T-cell (primary cell): ENCODE results near the gene ANO2. TPM values are rescaled to one million over a fixed set of nuclear protein-coding genes. Genes with fewer than 3 reads are reported as not detected.
A peak's percentile ranks its signal among the peaks of the same experiment; 100 is the strongest.

ENCODE experiments used
- ATAC-seq, 4 experiments: fragments of 200-7000 bp in 3 of 4; fragments of 150-1000 bp in 1 of 4; cut with Tn5 transposase; replicated peaks in 1 of 4; 1 replicate in 3 of 4; 2 replicates in 1 of 4; pipeline ENCODE4 v1.10.0; 2021; ENCODE audit warnings: moderate library complexity in 3 of 4, mild to moderate bottlenecking in 2 of 4, moderate number of reproducible peaks in 1 of 4
- CTCF ChIA-PET, 2 donors: fragments of 300-600 bp; sonication (Branson Sonifier 250); formaldehyde crosslinking; loops; one replicate each; lab custom pipeline; 2022; ENCODE audit warnings: antibody characterized with exemption in 2 of 2; lab: Charles Lee
- POLR2A ChIA-PET, 2 donors: fragments of 300-600 bp; sonication (Branson Sonifier 250); formaldehyde crosslinking; loops; one replicate each; lab custom pipeline; 2022; ENCODE audit warnings: antibody characterized with exemption in 2 of 2; lab: Charles Lee
- DNase-seq, 35 experiments: peaks; one replicate each; pipeline versions ENCODE4 v3.0.0 to v3.0.0-alpha.2; 2013 to 2023
- H3K27ac ChIP-seq: one replicate; pipeline ENCODE4 v1.5.1; 2013; ENCODE audit warnings: low read length
- H3K27me3 ChIP-seq, 2 experiments: replicated peaks in 1 of 2; 1 replicate in 1 of 2; 2 replicates in 1 of 2; pipeline versions ENCODE4 v1.6.1 to v1.7.0; 2013; ENCODE audit warnings: low read length in 1 of 2, mixed read lengths in 1 of 2; ENCODE audit not compliant: control insufficient read depth in 2 of 2, insufficient read depth in 2 of 2; ENCODE audit errors: extremely low read depth in 1 of 2
- H3K36me3 ChIP-seq, 2 donors: 1 replicate in 1 of 2; 2 replicates in 1 of 2; pipeline versions ENCODE4 v1.6.1 to v1.7.0; 2013; ENCODE audit warnings: low read length in 1 of 2; ENCODE audit not compliant: control insufficient read depth in 2 of 2, insufficient read depth in 1 of 2; ENCODE audit errors: extremely low read depth in 1 of 2
- H3K4me1 ChIP-seq, 2 experiments: 1 replicate in 1 of 2; 2 replicates in 1 of 2; pipeline versions ENCODE4 v1.6.1 to v1.7.0; 2013; ENCODE audit warnings: low read length in 2 of 2, mixed read lengths in 1 of 2; ENCODE audit not compliant: insufficient read depth in 2 of 2, control insufficient read depth in 1 of 2; ENCODE audit errors: extremely low read depth in 1 of 2
- H3K4me3 ChIP-seq, 2 donors: 1 replicate in 1 of 2; 2 replicates in 1 of 2; pipeline versions ENCODE4 v1.5.1 to v1.7.0; 2013; ENCODE audit warnings: mild to moderate bottlenecking in 2 of 2, low read length in 1 of 2, moderate library complexity in 1 of 2; ENCODE audit not compliant: control insufficient read depth in 1 of 2; ENCODE audit errors: extremely low read depth in 1 of 2
- H3K9me3 ChIP-seq: 2 replicates; pipeline ENCODE4 v1.7.0; 2013
- H3K27ac Mint-ChIP-seq, 2 donors: one replicate each; pipeline ENCODE4 v1.8.0; 2020 to 2021; ENCODE audit warnings: mild to moderate bottlenecking in 2 of 2, mixed read lengths in 2 of 2
- H3K27me3 Mint-ChIP-seq, 2 donors: one replicate each; pipeline ENCODE4 v1.8.0; 2021 to 2022; ENCODE audit warnings: mixed read lengths in 2 of 2
- H3K36me3 Mint-ChIP-seq: one replicate; pipeline ENCODE4 v1.8.0; 2021; ENCODE audit warnings: mixed read lengths
- H3K4me1 Mint-ChIP-seq, 3 donors: one replicate each; pipeline ENCODE4 v1.8.0; 2020 to 2022; ENCODE audit warnings: mixed read lengths in 3 of 3, mild to moderate bottlenecking in 1 of 3
- H3K4me3 Mint-ChIP-seq, 3 donors: one replicate each; pipeline ENCODE4 v1.8.0; 2020 to 2022; ENCODE audit warnings: mild to moderate bottlenecking in 3 of 3, mixed read lengths in 3 of 3, moderate library complexity in 3 of 3
- H3K9me3 Mint-ChIP-seq, 3 donors: one replicate each; pipeline ENCODE4 v1.8.0; 2020 to 2022; ENCODE audit warnings: mixed read lengths in 3 of 3
- WGBS: methylation state at CpG from one replicate; pipeline ENCODE4 v1.1.5; 2013; ENCODE audit warnings: missing lambda C conversion rate; ENCODE audit not compliant: insufficient coverage; 5-methylcytosine and 5-hydroxymethylcytosine counted together
- total RNA-seq, 35 experiments: library from RNA in 6 of 35; stranded (reverse) in 6 of 35; fragments of 120-200 nt in 1 of 35; gene quantifications; one replicate each; pipeline versions ENCODE4 v1.2.1 to v1.2.4 and lab custom pipeline; 2013 to 2026

Gene ANO2
- total RNA-seq, 5 donors from 2014 or later (not counting 1 experiment from before 2014, with no cell fraction given): not detected

DNA sequence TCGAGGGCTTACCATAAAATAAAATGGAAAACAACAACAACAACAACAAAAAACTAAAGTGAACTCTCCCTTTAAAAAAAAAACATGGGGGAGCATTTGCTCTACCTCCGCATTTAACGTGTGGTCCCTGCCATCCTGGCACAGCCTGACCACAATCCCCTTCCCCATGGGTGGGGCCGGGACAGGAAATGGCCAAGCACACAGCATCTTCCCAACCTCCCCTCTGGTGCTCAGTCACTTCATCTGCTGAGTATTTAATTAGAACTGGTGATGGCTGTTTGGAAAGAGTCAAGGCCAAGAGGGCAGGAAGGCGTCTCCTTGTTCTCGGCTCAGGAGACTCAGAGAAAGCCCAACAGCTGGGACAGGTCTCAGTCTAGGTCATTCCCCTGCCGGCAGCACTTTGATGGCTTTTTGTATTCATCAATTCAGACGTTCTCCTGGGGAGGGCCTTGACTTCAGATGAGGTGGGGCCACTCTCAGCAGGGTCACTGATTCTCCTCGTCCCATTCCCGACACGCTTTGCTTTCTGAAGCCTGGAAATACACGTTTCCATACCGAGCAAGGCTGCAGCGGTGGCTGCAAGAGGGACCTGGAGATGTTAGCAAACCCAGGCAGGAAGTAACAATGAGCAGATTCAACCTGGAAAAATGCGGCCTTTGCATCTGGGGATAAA, 44.4 kb downstream of the ANO2 start:
- H3K9me3 Mint-ChIP-seq: no peaks in the 10 kb centered on the region
- CTCF ChIA-PET: no interaction called here

DNA sequence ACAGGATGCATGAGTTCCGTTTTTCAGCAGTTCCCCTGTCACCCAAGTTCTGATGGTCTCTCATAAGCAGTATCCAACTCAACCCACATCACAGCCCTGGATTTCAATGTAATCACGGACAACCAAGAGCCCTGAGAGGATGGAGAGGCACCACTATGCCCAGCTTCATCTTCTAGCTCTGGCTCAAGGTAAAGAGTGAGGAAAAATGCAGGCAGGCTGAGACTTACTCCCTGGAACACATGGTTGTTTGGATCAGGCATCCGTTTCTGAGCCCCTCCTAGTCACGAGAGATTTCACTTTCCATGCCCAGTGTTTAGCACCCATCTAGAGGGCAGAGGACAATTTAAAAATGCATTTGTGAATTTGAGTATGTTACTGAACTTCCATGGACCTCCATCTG, 45.0 kb downstream of the ANO2 start:
- Mint-ChIP-seq H3K27me3 (peaks cover 29 to 41% of the 10 kb centered on the region in 2 donors), H3K9me3 (no peaks in the 10 kb centered on the region), H3K4me1 (no peaks in the 10 kb centered on the region), H3K27ac (no peak overlapping the region), H3K36me3 (no peaks in the 10 kb centered on the region), H3K4me3 (no peak overlapping the region)
- no peaks in the 10 kb centered on the region for H3K36me3 ChIP-seq
- H3K4me3 ChIP-seq: no peak overlapping the region
- ChIA-PET POLR2A (no interaction called here), CTCF (no interaction called here)
- DNase-seq (no peak), ATAC-seq (no peak)
- H3K9me3 ChIP-seq: no peaks in the 10 kb centered on the region
- WGBS: no CpG with 5 or more reads among the region's 4 CpGs
- H3K27me3 ChIP-seq: peaks cover 0 to 19% of the 10 kb centered on the region in 2 experiments
- no peak overlapping the region for H3K27ac ChIP-seq
- H3K4me1 ChIP-seq: no peaks in the 10 kb centered on the region

More for the DNA sequence above, 44.4 kb downstream of the ANO2 start:
- H3K36me3 Mint-ChIP-seq: no peaks in the 10 kb centered on the region
- peaks cover 25 to 35% of the 10 kb centered on the region in 2 donors for H3K27me3 Mint-ChIP-seq
- H3K4me3 Mint-ChIP-seq: no peak overlapping the region
- no peak for ATAC-seq
- H3K4me1 Mint-ChIP-seq: no peaks in the 10 kb centered on the region
- Histone ChIP-seq H3K36me3 (no peaks in the 10 kb centered on the region), H3K27me3 (peaks cover 0 to 20% of the 10 kb centered on the region in 2 experiments), H3K27ac (no peak overlapping the region), H3K4me3 (no peak overlapping the region), H3K4me1 (no peaks in the 10 kb centered on the region), H3K9me3 (no peaks in the 10 kb centered on the region)
- no peak for DNase-seq
- WGBS: 77% methylated on average over 11 of the region's 15 CpGs
- POLR2A ChIA-PET: no interaction called here
- no peak overlapping the region for H3K27ac Mint-ChIP-seq

DNA sequence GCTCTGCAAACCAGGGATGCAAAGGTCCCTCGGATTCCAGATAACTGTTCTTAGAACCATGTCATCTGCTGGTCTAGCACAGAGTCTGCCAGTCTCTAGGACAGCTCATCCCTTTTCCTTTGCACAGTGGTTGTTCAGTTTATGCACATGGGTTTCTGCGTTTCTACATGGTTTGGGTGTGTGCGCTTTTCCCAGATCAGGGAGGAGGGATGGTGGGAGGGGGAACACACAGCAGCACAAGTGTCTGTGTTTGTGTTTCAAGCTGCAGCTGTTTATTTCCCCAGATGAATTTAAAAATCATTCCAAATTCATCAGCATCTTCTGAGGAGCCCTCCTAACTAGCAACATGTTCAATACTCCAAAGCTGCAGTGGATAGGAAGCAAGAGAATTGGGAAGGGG, 45.4 kb downstream of the ANO2 start:
- Mint-ChIP-seq H3K4me1 (no peaks in the 10 kb centered on the region), H3K27ac (no peak overlapping the region), H3K27me3 (peaks cover 29 to 41% of the 10 kb centered on the region in 2 donors), H3K36me3 (no peaks in the 10 kb centered on the region), H3K9me3 (no peaks in the 10 kb centered on the region), H3K4me3 (no peak overlapping the region)
- DNase-seq: no peak
- H3K4me1 ChIP-seq: no peaks in the 10 kb centered on the region
- no peaks in the 10 kb centered on the region for H3K36me3 ChIP-seq
- no peak for ATAC-seq
- no peaks in the 10 kb centered on the region for H3K9me3 ChIP-seq
- WGBS: 71% methylated on average over 1 of the region's 3 CpGs
- H3K27me3 ChIP-seq: peaks cover 0 to 16% of the 10 kb centered on the region in 2 experiments
- no peak overlapping the region for H3K4me3 ChIP-seq
- no peak overlapping the region for H3K27ac ChIP-seq
- CTCF ChIA-PET: no interaction called here
- POLR2A ChIA-PET: no interaction called here

DNA sequence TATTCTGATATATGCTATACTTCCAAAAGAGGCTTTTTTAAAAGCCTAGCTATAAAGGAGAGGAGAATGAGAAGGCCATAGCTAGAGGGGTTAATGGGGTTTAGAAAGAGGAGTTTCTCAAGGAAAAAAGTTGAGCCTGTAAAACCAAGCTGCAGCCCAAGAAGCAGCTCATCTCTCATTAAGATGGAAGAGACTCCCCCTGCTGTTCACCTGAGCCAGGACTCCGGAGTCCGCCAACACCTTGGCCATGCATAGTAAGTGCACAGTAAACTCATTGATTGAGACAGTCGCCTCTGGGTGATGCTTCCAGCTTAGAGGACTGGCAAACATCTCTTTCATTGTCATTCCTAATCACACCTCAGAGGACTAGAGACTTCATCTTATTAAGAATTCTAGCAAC, 46.2 kb downstream of the ANO2 start:
- H3K36me3 Mint-ChIP-seq: no peaks in the 10 kb centered on the region
- H3K9me3 Mint-ChIP-seq: no peaks in the 10 kb centered on the region
- DNase-seq (no peak), ATAC-seq (no peak)
- no peak overlapping the region for H3K4me3 Mint-ChIP-seq
- ChIA-PET POLR2A (no interaction called here), CTCF (no interaction called here)
- H3K27me3 Mint-ChIP-seq: peaks cover 26 to 46% of the 10 kb centered on the region in 2 donors
- H3K4me1 Mint-ChIP-seq: no peaks in the 10 kb centered on the region
- Histone ChIP-seq H3K27me3 (peaks cover 0 to 11% of the 10 kb centered on the region in 2 experiments), H3K4me3 (no peak overlapping the region), H3K27ac (no peak overlapping the region), H3K4me1 (no peaks in the 10 kb centered on the region), H3K9me3 (no peaks in the 10 kb centered on the region), H3K36me3 (no peaks in the 10 kb centered on the region)
- H3K27ac Mint-ChIP-seq: no peak overlapping the region
- WGBS: 100% methylated on average over 2 of the region's 3 CpGs

DNA sequence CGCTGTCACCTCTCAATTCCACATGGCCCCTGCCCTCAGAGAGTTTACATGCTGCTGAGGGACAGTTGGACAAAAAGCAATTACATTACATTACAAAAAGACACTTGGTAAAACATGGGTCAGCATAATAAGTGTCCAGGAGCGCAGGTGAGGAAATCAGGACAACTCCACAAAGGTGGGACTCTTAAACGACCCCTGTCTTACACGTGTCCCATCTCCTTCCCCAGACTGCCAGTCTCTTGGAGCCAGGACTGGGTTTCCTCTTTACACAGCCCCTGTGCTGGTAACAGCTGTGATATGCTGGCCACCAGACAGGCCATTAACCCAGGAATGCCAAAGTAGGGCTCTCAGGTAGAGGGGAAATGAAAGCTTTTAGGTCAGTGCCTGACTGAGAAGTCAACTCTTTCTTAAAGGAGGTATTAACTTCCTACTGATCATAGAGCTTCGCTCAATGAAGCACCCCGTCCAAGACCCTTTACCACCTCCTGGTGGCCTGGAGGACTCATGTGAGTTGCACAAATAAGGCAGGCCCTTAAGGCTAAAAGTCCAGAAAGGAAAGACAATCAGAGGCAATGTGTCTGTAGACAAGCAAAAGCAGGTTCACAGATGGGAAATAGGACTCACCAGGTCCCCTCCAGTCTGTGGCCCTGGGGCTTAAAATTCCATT, 55.5 kb downstream of the ANO2 start:
- H3K36me3 ChIP-seq: no peaks in the 10 kb centered on the region
- DNase-seq (peak in 2 of 35 experiments; percentile 4 to 5), ATAC-seq (no peak)
- H3K4me1 ChIP-seq: peaks cover 0 to 2% of the 10 kb centered on the region in 2 experiments
- no peak overlapping the region for H3K27ac Mint-ChIP-seq
- no peaks in the 10 kb centered on the region for H3K36me3 Mint-ChIP-seq
- WGBS: 93% methylated on average over 2 of the region's 6 CpGs
- peaks cover 0 to 5% (median 1%) of the 10 kb centered on the region in 3 donors for H3K9me3 Mint-ChIP-seq
- H3K9me3 ChIP-seq: no peaks in the 10 kb centered on the region
- no peak overlapping the region for H3K27ac ChIP-seq
- H3K4me1 Mint-ChIP-seq: peaks cover 11 to 14% (median 12%) of the 10 kb centered on the region in 3 donors
- H3K4me3 ChIP-seq: no peak overlapping the region
- peaks cover 38 to 42% of the 10 kb centered on the region in 2 donors for H3K27me3 Mint-ChIP-seq
- ChIA-PET POLR2A (no interaction called here), CTCF (no interaction called here)
- no peak overlapping the region for H3K4me3 Mint-ChIP-seq
- peaks cover 0 to 32% of the 10 kb centered on the region in 2 experiments for H3K27me3 ChIP-seq

DNA sequence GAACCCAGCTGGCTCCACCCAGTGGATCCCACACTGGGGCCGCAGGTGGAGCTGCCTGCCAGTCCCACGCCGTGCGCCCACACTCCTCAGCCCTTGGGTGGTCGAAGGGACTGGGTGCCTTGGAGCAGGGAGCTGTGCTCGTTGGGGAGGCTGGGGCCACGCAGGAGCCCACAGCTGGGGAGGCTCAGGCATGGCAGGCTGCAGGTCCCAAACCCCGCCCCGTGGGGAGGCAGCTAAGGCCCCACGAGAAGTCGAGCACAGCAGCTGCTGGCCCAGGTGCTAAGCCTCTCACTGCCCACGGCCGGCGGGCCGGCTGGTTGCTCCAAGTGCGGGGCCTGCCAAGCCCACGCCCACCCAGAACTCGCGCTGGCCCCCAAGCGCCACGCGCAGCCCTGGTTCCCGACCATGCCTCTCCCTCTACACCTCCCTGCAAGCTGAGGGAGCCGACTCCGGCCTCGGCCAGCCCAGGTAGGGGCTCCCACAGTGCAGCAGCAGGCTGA, 56.2 kb downstream of the ANO2 start:
- no peak for ATAC-seq
- WGBS: 86% methylated on average over 22 of the region's 26 CpGs
- no peaks in the 10 kb centered on the region for H3K36me3 ChIP-seq
- no peak overlapping the region for H3K4me3 ChIP-seq
- Mint-ChIP-seq H3K9me3 (peaks cover 0 to 5% (median 1%) of the 10 kb centered on the region in 3 donors), H3K27ac (no peak overlapping the region), H3K4me3 (no peak overlapping the region), H3K27me3 (peaks cover 36% of the 10 kb centered on the region in 2 donors), H3K4me1 (peaks cover 11 to 14% (median 12%) of the 10 kb centered on the region in 3 donors), H3K36me3 (no peaks in the 10 kb centered on the region)
- H3K9me3 ChIP-seq: no peaks in the 10 kb centered on the region
- no peak overlapping the region for H3K27ac ChIP-seq
- POLR2A ChIA-PET: no interaction called here
- DNase-seq: no peak
- H3K27me3 ChIP-seq: peaks cover 0 to 36% of the 10 kb centered on the region in 2 experiments
- CTCF ChIA-PET: interaction anchor here in 1 of 2 donors (0.7 kb wide), 1 partner anchor 75 kb away, joined by 3 read pairs; no protein-coding TSS in a partner anchor
- H3K4me1 ChIP-seq: peaks cover 0 to 2% of the 10 kb centered on the region in 2 experiments
